Testis (tissue), 3 donors: ENCODE measurements around the gene CNTF. TPM values are rescaled to one million over a fixed set of nuclear protein-coding genes. Genes with fewer than 3 reads are reported as not detected.

Experiments
- DNase-seq: peaks from one replicate; pipeline ENCODE4 v3.0.0-alpha.2; 2019
- H3K27ac ChIP-seq, 2 donors: fragments of 200-600 bp; sonication (generic); one replicate each; pipeline ENCODE4 v1.5.1; 2019
- H3K27me3 ChIP-seq: fragments of 200-600 bp; sonication (generic); one replicate; pipeline ENCODE4 v1.5.1; 2019
- H3K36me3 ChIP-seq: fragments of 200-600 bp; sonication (generic); one replicate; pipeline ENCODE4 v1.5.1; 2017; ENCODE audit warnings: low read depth; ENCODE audit errors: missing control alignments
- H3K4me1 ChIP-seq: fragments of 200-600 bp; sonication (generic); one replicate; pipeline ENCODE4 v1.5.1; 2019
- H3K4me3 ChIP-seq, 2 donors: fragments of 200-600 bp; sonication (generic); one replicate each; pipeline ENCODE4 v1.5.1; 2017 to 2019
- H3K9me3 ChIP-seq: fragments of 200-600 bp; sonication (generic); one replicate; pipeline ENCODE4 v1.5.1; 2017
- POLR2A ChIP-seq: fragments of 450-650 bp; IDR thresholded peaks from one replicate; pipeline ENCODE4 v1.6.1; 2017; ENCODE audit warnings: antibody characterized with exemption, mild to moderate bottlenecking, moderate library complexity
- WGBS, 2 donors: methylation state at CpG; one replicate each; pipeline ENCODE4 v1.1.5; 2018; 5-methylcytosine and 5-hydroxymethylcytosine counted together
- intact Hi-C: fragments of 100-400 bp; cut with DNase I; formaldehyde crosslinking; loops from one replicate; pipeline ENCODE4 v1.15.1; 2023; ENCODE audit warnings: low total_unique reads
- polyA plus RNA-seq: library from polyadenylated mRNA; stranded (reverse); fragments of 350-450 nt; fragmentation: Illumina TruSeq; extraction: RNeasy Lipid Tissue Mini Kit (QIAGEN cat#74804); gene quantifications from one replicate; pipeline ENCODE4 v1.2.3, GENCODE V29; 2014; ENCODE audit warnings: low read depth, low replicate concordance; ENCODE audit not compliant: insufficient read depth
- total RNA-seq, 2 donors: library from RNA; depleted of rRNA; stranded (reverse); fragments of >200 nt; gene quantifications; one replicate each; pipeline ENCODE4 v1.2.3, GENCODE V29; 2016
- TF ChIP-seq, protein P1 (sequence below), 3 experiments: fragments of 450-650 bp in 2 of 3; fragments of 200-600 bp in 1 of 3; sonication (generic) in 1 of 3; IDR thresholded peaks; one replicate each; pipeline ENCODE4 v1.5.1; 2016 to 2019; ENCODE audit warnings: antibody characterized with exemption in 3 of 3, mild to moderate bottlenecking in 2 of 3, moderate library complexity in 1 of 3

CNTF gene
- total and polyA plus RNA-seq, 3 donors from 2014 or later, result 1.0 to 1.6 (median 1.3) TPM

DNA sequence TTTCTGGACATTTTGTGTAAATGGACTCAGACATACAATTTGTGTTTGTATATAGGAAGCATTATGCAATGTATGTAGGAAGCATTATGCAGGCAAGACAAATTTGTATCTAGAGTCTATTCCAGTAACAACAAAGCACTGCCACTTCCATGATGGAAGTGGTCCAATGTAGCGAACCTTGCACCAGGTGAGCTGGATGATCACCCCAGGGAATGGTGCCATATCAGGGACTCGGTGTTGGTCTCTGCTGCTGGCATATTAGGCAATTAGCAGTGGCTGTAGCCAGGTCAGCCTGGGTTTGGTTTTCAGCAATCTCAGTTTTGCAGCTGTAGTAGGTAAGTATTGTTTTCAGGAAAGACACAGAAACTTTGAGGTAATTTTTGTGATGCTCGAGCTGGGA, 30.8 kb upstream of the CNTF start:
- no peaks in the 10 kb centered on the region for H3K9me3 ChIP-seq
- 95 to 100% methylated on average over 3 of the region's 3 CpGs for WGBS, 2 donors
- peaks cover 8% of the 10 kb centered on the region for H3K4me1 ChIP-seq
- no peaks in the 10 kb centered on the region for H3K36me3 ChIP-seq
- intact Hi-C loops, result no loop called here
- TF ChIP-seq, protein P1, sequence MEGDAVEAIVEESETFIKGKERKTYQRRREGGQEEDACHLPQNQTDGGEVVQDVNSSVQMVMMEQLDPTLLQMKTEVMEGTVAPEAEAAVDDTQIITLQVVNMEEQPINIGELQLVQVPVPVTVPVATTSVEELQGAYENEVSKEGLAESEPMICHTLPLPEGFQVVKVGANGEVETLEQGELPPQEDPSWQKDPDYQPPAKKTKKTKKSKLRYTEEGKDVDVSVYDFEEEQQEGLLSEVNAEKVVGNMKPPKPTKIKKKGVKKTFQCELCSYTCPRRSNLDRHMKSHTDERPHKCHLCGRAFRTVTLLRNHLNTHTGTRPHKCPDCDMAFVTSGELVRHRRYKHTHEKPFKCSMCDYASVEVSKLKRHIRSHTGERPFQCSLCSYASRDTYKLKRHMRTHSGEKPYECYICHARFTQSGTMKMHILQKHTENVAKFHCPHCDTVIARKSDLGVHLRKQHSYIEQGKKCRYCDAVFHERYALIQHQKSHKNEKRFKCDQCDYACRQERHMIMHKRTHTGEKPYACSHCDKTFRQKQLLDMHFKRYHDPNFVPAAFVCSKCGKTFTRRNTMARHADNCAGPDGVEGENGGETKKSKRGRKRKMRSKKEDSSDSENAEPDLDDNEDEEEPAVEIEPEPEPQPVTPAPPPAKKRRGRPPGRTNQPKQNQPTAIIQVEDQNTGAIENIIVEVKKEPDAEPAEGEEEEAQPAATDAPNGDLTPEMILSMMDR (IDR thresholded peaks at IDR 0.05), result no peak
- TF ChIP-seq POLR2A, result no peak
- no peaks in the 10 kb centered on the region for H3K27me3 ChIP-seq
- no peak overlapping the region for H3K27ac ChIP-seq
- H3K4me3 ChIP-seq, result no peak overlapping the region
- no peak for DNase-seq

DNA sequence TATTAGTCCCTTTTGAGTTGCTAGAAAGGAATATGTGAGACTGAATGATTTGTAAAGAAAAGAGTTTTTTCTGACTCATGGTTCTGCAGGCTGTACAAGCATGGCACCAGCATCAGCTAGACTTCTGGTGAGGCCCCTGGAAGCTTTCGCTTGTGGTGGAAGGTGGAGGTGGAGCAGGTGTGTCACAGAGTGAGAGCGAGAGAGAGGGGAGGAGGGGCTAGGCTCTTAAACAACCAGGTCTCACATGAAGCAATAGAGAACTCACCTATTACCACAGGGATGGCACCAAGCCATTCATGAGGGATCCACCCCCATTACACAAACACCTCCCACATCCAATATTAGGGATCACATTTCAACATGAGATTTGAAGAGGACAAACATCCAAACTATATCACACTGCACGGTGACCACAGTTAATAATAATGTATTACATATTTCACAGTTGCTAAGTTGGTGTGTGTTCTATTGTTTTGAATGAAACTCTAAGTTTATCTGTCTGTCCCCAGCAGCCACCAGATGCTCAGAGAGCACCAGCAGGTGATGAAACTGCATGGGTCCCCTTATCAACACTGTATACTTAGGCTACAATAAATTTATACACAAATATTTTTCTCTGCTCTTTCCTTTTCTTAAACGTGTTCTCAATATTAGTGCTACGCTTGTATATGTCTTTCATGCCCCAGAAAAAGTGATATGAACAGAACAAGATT, 29.5 kb upstream of the CNTF start:
- Histone ChIP-seq H3K9me3 (no peaks in the 10 kb centered on the region), H3K4me3 (no peak overlapping the region), H3K4me1 (peaks cover 8% of the 10 kb centered on the region), H3K27ac (no peak overlapping the region), H3K36me3 (no peaks in the 10 kb centered on the region), H3K27me3 (no peaks in the 10 kb centered on the region)
- intact Hi-C loops, result no loop called here
- TF ChIP-seq, protein P1 (IDR thresholded peaks at IDR 0.05), result no peak
- no peak for TF ChIP-seq POLR2A
- DNase-seq, result no peak
- 86 to 89% methylated on average over 5 of the region's 5 CpGs for WGBS, 2 donors

DNA sequence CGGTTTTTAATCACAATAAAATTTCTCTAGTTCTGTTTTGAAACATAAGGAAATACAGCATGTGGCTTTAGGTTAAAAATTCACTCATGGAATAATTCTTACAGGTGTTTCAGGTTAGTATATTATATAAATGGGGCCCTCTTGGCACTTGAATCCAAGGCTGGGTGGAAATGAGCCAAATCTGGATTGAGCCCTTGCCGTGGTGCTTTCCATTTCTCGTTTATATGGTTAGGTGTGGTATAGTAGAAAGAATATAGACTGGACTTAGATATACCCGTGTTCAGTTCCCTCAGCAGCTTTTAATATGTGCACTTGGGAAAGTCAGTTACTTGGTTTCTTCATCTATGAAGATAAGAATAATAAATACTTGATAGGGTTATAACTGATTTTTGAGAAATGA, 27.6 kb upstream of the CNTF start:
- TF ChIP-seq, protein P1 (IDR thresholded peaks at IDR 0.05), result no peak
- no peak for TF ChIP-seq POLR2A

DNA sequence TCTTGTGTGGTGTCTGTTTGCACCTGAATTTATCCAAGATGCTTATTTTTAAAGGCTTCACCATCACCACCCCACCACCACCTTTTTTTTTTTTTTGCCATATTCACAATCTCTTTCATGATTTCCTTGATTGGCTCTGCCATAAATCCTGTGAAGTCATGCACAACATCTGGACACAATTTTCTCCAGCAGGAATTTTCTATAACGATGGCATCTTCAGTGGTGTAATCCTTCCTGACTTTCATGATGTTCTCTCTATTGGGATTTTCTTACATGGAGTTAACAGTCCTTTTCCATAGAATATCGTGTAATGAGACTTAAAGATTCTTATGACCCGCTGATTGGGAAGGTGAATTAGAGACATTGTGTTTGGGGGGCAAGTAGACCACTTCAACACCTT, 25.8 kb upstream of the CNTF start:
- no peaks in the 10 kb centered on the region for H3K27me3 ChIP-seq
- TF ChIP-seq, protein P1 (IDR thresholded peaks at IDR 0.05), result no peak
- no peak for TF ChIP-seq POLR2A
- intact Hi-C loops, result no loop called here
- H3K36me3 ChIP-seq, result no peaks in the 10 kb centered on the region
- DNase-seq, result no peak
- H3K4me1 ChIP-seq, result peaks cover 8% of the 10 kb centered on the region
- H3K9me3 ChIP-seq, result no peaks in the 10 kb centered on the region
- 80 to 82% methylated on average over 3 of the region's 3 CpGs for WGBS, 2 donors
- no peak overlapping the region for H3K27ac ChIP-seq
- H3K4me3 ChIP-seq, result no peak overlapping the region

More for the DNA sequence above, 27.6 kb upstream of the CNTF start:
- 90 to 92% methylated on average over 4 of the region's 4 CpGs for WGBS, 2 donors
- intact Hi-C loops, result no loop called here
- H3K4me3 ChIP-seq, result no peak overlapping the region
- no peaks in the 10 kb centered on the region for H3K9me3 ChIP-seq
- no peaks in the 10 kb centered on the region for H3K27me3 ChIP-seq
- H3K36me3 ChIP-seq, result no peaks in the 10 kb centered on the region
- no peak overlapping the region for H3K27ac ChIP-seq
- no peak for DNase-seq
- H3K4me1 ChIP-seq, result peaks cover 8% of the 10 kb centered on the region
